NCI-H82 treated with DMSO at 0.1 percent for 48 hours (cell line): Measurements from ENCODE around the gene RGS19.

Source experiments
- DNase-seq: peaks from one replicate; lab custom pipeline; 2025; ENCODE audit not compliant: unreplicated experiment; lab: John Stamatoyannopoulos, UW

The RGS19 gene

GRCh38 chr20:64077876-64078551, 1.3 kb downstream of the RGS19 start:
- DNase-seq: no peak

GRCh38 chr20:64077541-64077875, 1.8 kb downstream of the RGS19 start:
- no peak for DNase-seq

GRCh38 chr20:64077094-64077493, 2.2 kb downstream of the RGS19 start:
- DNase-seq: no peak

GRCh38 chr20:64076061-64076997, 3.0 kb downstream of the RGS19 start:
- DNase-seq: no peak

- no peak for DNase-seq
Measured at GRCh38 chr20:64075556-64075955, 3.8 kb downstream of the RGS19 start.

GRCh38 chr20:64074963-64075362, 4.4 kb downstream of the RGS19 start:
- no peak for DNase-seq

- no peak for DNase-seq
Measured at GRCh38 chr20:64074184-64074789, 5.0 kb downstream of the RGS19 start.

GRCh38 chr20:64073476-64074183, 5.7 kb downstream of the RGS19 start:
- no peak for DNase-seq

GRCh38 chr20:64072498-64073063, 6.7 kb downstream of the RGS19 start:
- no peak for DNase-seq

GRCh38 chr20:64071341-64072332, 7.7 kb downstream of the RGS19 start:
- no peak for DNase-seq

GRCh38 chr20:64070244-64070993, 8.9 kb downstream of the RGS19 start:
- DNase-seq: no peak

GRCh38 chr20:64069614-64070243, 9.6 kb downstream of the RGS19 start:
- no peak for DNase-seq

- DNase-seq: no peak
Measured at GRCh38 chr20:64069209-64069613, 10.1 kb downstream of the RGS19 start.

GRCh38 chr20:64068386-64069208, 10.7 kb downstream of the RGS19 start:
- DNase-seq: no peak

- DNase-seq: no peak
Measured at GRCh38 chr20:64067733-64068307, 11.5 kb downstream of the RGS19 start.

GRCh38 chr20:64067005-64067632, 12.2 kb downstream of the RGS19 start:
- no peak for DNase-seq

GRCh38 chr20:64065974-64066343, 13.4 kb downstream of the RGS19 start:
- no peak for DNase-seq
